Pancreas (tissue), 10 donors: ENCODE results near the gene RAC2. TPM values are rescaled to one million over a fixed set of nuclear protein-coding genes. Genes with fewer than 3 reads are reported as not detected.

ENCODE experiments used
- ATAC-seq, 4 donors: fragments of 200-7000 bp; cut with Tn5 transposase; one replicate each; pipeline versions ENCODE4 v1.8.0 to v1.9.1; 2020; ENCODE audit warnings: mild to moderate bottlenecking in 4 of 4, moderate library complexity in 4 of 4
- DNase-seq, 6 donors: peaks; one replicate each; pipeline ENCODE4 v3.0.0-alpha.2; 2020
- FAIRE-seq: peaks from 2 replicates; lab custom pipeline; 2012; peaks lifted over from hg19 to GRCh38; lab: Jason Lieb, UNC
- H3K27ac ChIP-seq, 4 donors: fragments of 200-600 bp; sonication (generic); 1 replicate in 3 of 4; 2 replicates in 1 of 4; pipeline versions ENCODE4 v1.5.0 to v1.8.0; 2020
- H3K27me3 ChIP-seq, 4 donors: fragments of 200-600 bp; one replicate each; pipeline ENCODE4 v1.8.0; 2021
- H3K36me3 ChIP-seq, 3 donors: fragments of 200-600 bp; sonication (generic) in 1 of 3; one replicate each; pipeline versions ENCODE4 v1.5.0 to v1.8.0; 2020 to 2021
- H3K4me1 ChIP-seq, 3 donors: fragments of 200-600 bp; one replicate each; pipeline ENCODE4 v1.8.0; 2021
- H3K4me3 ChIP-seq, 4 donors: fragments of 200-600 bp; sonication (generic) in 2 of 4; one replicate each; pipeline versions ENCODE4 v1.5.0 to v1.8.0; 2020 to 2021
- H3K9me3 ChIP-seq, 4 donors: fragments of 200-600 bp; one replicate each; pipeline ENCODE4 v1.8.0; 2021
- CTCF ChIP-seq, 4 donors: fragments of 200-600 bp; sonication (generic) in 3 of 4; IDR thresholded peaks; one replicate each; pipeline versions ENCODE4 v1.5.0 to v1.8.0; 2021; ENCODE audit warnings: antibody characterized with exemption in 4 of 4
- WGBS, 2 donors: extraction: QIAGEN DNeasy Blood & Tissue Kit; methylation state at CpG; one replicate each; pipeline ENCODE4 v1.1.7; 2013; 5-methylcytosine and 5-hydroxymethylcytosine counted together
- intact Hi-C, 3 donors: fragments of 100-400 bp; cut with DNase I; formaldehyde crosslinking; loops; one replicate each; pipeline versions ENCODE4 v1.11.1 to v1.14.2; 2022
- polyA plus RNA-seq, 2 donors: library from polyadenylated mRNA; stranded (reverse); fragments of 200-250 nt; gene quantifications; one replicate each; pipeline ENCODE4 v1.2.3, GENCODE V29; 2013
- total RNA-seq, 6 donors: library from RNA; stranded (reverse); fragmentation: NEBNext Ultra II Directional in 4 of 6; extraction: Animal tissue kit (Norgen Biotek cat#: 25700) in 4 of 6; gene quantifications; one replicate each; pipeline versions ENCODE4 v1.2.1 to v1.2.4, GENCODE V29; 2021 to 2023
- donor health status: healthy with polysubstance abuse.
- donor health status: DM: no; HTN: no; CAD: no; lungs with moderate emphysema.
- donor health status: DM: no; HTN: no; CAD: no.
- donor health status: control.
- donor health status: control.
- donor health status: Bipolar disorder and iron deficiency.
- donor health status: DM: yes; HTN: yes; CAD: no.
- donor health status: DM: no; HTN: no; CAD: no.
- donor health status: DM: no; HTN: no; CAD: no.
- donor health status: DM: yes; HTN: yes; CAD: no.

The RAC2 gene
- total and polyA plus RNA-seq, 8 donors, result 0.91 to 12.8 (median 3.0) TPM

- FAIRE-seq (no peak), ATAC-seq (peak in 3 of 4 donors; percentile 52 to 68 (median 57)), DNase-seq (peak in 2 of 6 donors; percentile 15 to 20)
- Histone ChIP-seq H3K36me3 (no peaks in the 10 kb centered on the region), H3K9me3 (no peaks in the 10 kb centered on the region), H3K4me3 (no peak overlapping the region), H3K4me1 (peaks cover 0 to 6% (median 0%) of the 10 kb centered on the region in 3 donors), H3K27ac (no peak overlapping the region), H3K27me3 (no peaks in the 10 kb centered on the region)
- intact Hi-C loops, result no loop called here
- 60 to 63% methylated on average over 9 of the region's 9 CpGs for WGBS, 2 donors
- no peak for TF ChIP-seq CTCF (IDR thresholded peaks at IDR 0.05)
Observed at GRCh38 chr22:37186228-37186996, 57.7 kb downstream of the RAC2 start.

DNA sequence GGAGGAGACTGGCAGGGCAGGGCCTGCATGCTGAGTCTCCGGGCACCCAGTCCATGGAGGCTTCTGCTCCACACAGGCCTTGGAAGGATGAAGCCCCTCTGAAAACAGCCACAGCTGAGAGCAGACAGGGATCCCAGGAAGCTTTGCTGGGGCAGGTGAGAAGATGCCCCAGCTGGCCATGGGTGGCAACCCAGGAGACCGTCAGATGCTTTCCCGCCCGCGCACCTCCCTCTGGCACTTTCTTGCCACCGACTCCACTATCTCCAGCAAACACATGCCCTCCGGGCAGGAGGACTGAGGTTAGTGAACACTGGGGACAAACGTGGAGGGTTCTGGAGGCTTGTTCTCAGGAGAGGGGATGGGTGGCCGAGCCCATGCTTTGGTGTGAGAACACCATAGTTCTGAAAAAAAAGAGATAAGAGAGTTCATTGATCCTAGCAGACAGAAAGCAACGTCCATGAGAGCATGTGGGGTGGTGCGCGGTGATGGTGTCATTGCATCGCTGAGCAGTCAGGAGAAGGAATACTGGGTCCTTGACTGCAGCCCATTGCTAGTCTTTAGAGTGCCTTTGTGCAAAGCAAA is 58.3 kb downstream of the RAC2 start:
- ATAC-seq, result no peak
- peaks cover 0 to 6% (median 0%) of the 10 kb centered on the region in 3 donors for H3K4me1 ChIP-seq
- intact Hi-C loops, result no loop called here

GRCh38 chr22:37184816-37185541 is 59.1 kb downstream of the RAC2 start:
- WGBS, 2 donors, result 77 to 85% methylated on average over 18 of the region's 18 CpGs
- intact Hi-C loops, result no loop called here
- no peak overlapping the region for H3K27ac ChIP-seq

More for the DNA sequence above, 58.3 kb downstream of the RAC2 start:
- peak in 2 of 6 donors; percentile 30 to 35 for DNase-seq
- Histone ChIP-seq H3K27ac (no peak overlapping the region), H3K27me3 (no peaks in the 10 kb centered on the region), H3K9me3 (no peaks in the 10 kb centered on the region), H3K4me3 (no peak overlapping the region), H3K36me3 (no peaks in the 10 kb centered on the region)
- TF ChIP-seq CTCF (IDR thresholded peaks at IDR 0.05), result no peak
- 59 to 60% methylated on average over 13 of the region's 13 CpGs for WGBS, 2 donors
- no peak for FAIRE-seq

DNA sequence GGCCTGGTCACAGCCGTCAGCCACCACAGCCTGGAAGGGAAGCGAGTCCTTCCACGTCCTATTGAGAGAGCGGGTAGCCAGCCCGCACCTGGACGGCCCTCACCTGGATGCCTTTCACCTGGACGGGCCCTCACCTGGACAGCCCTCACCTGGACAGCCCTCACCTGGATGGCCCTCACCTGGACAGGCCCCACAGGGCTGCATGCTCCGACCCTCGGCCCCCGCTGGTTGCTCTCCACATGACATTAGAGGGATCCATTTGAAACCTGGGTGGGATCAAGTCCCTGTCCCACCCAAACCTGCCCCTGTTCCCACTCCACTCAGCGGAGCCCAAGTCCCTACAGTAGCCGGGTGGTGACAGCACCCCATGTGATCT is 59.7 kb downstream of the RAC2 start:
- Histone ChIP-seq H3K27ac (no peak overlapping the region), H3K4me1 (peaks cover 0 to 6% (median 0%) of the 10 kb centered on the region in 3 donors), H3K9me3 (no peaks in the 10 kb centered on the region), H3K36me3 (no peaks in the 10 kb centered on the region), H3K4me3 (no peak overlapping the region), H3K27me3 (no peaks in the 10 kb centered on the region)
- no peak for FAIRE-seq
- no peak for TF ChIP-seq CTCF (IDR thresholded peaks at IDR 0.05)
- DNase-seq, result peak in 2 of 6 donors; percentile 52 to 56
- intact Hi-C loops, result no loop called here
- no peak for ATAC-seq
- 79 to 91% methylated on average over 12 of the region's 12 CpGs for WGBS, 2 donors

More at GRCh38 chr22:37184816-37185541, 59.1 kb downstream of the RAC2 start:
- Histone ChIP-seq H3K4me1 (peaks cover 0 to 6% (median 0%) of the 10 kb centered on the region in 3 donors), H3K36me3 (no peaks in the 10 kb centered on the region), H3K27me3 (no peaks in the 10 kb centered on the region), H3K4me3 (no peak overlapping the region), H3K9me3 (no peaks in the 10 kb centered on the region)
- FAIRE-seq, result no peak
- DNase-seq, result peak in 2 of 6 donors; percentile 37 to 53
- no peak for TF ChIP-seq CTCF (IDR thresholded peaks at IDR 0.05)
- no peak for ATAC-seq
